ENCODE results near the gene PPARG.

Gene PPARG

GRCh38 chr3:12483872-12484197, 195.0 kb downstream of the PPARG start:
- DNase-seq (ENCODE audit: low read depth) = no peak

Data from non-pigmented ciliary epithelial cell (primary cell).